ENCODE data around the gene CADM1.

CADM1 gene

DNA sequence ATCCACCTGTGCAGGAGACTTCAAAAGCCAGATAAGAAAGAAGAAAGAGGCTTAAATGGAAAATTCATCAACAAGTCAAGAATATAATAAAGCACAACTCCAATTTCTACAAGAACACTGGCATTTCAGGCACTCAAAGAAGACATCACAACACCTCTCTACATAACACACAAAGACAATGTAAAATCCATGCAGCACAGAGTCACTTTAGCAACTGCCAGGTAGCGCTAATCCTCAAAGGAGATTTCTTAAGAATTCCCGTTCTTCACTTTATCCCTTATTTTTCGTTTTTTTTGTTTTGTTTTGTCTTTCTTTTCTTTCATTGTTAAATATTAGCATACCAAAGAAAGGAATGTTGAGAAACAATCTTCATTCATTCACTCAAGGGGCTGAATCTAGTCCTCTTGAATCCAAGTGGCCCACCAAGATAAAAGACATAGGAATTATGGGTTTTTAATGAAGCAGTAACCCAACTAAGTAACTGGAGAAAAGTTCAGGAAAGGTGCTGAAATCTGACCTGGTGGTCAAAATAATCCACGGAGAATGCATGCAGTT is 95.0 kb downstream of the CADM1 start:
- TF ChIP-seq CTCF (conservative IDR thresholded peaks at IDR 0.05; ENCODE audit: low read depth): no peak
- POLR2A ChIA-PET (ENCODE audit: low non-redundant PET): no interaction called here
- no peak overlapping the region for H3K27ac ChIP-seq
- CTCF ChIA-PET: interaction anchor here (0.7 kb wide), 1 partner anchor 403 kb away, joined by 5 read pairs; no protein-coding TSS in a partner anchor
- no peak for DNase-seq (ENCODE audit: low spot score)

GRCh38 chr11:115408036-115408921 is 95.9 kb downstream of the CADM1 start:
- CTCF ChIA-PET: no interaction called here
- no peak for DNase-seq (ENCODE audit: low spot score)
- H3K27ac ChIP-seq: no peak overlapping the region
- TF ChIP-seq CTCF (conservative IDR thresholded peaks at IDR 0.05; ENCODE audit: low read depth): no peak
- POLR2A ChIA-PET (ENCODE audit: low non-redundant PET): no interaction called here

GRCh38 chr11:115407496-115407895 is 96.7 kb downstream of the CADM1 start:
- ChIA-PET CTCF (no interaction called here), POLR2A (ENCODE audit: low non-redundant PET) (no interaction called here)
- no peak for TF ChIP-seq CTCF (conservative IDR thresholded peaks at IDR 0.05; ENCODE audit: low read depth)
- H3K27ac ChIP-seq: no peak overlapping the region
- DNase-seq (ENCODE audit: low spot score): no peak

- POLR2A ChIA-PET (ENCODE audit: low non-redundant PET): no interaction called here
- CTCF ChIA-PET: no interaction called here
- no peak overlapping the region for H3K27ac ChIP-seq
- no peak for TF ChIP-seq CTCF (conservative IDR thresholded peaks at IDR 0.05; ENCODE audit: low read depth)
- no peak for DNase-seq (ENCODE audit: low spot score)
These were observed 97.8 kb downstream of the CADM1 start for GRCh38 chr11:115406404-115406803.

DNA sequence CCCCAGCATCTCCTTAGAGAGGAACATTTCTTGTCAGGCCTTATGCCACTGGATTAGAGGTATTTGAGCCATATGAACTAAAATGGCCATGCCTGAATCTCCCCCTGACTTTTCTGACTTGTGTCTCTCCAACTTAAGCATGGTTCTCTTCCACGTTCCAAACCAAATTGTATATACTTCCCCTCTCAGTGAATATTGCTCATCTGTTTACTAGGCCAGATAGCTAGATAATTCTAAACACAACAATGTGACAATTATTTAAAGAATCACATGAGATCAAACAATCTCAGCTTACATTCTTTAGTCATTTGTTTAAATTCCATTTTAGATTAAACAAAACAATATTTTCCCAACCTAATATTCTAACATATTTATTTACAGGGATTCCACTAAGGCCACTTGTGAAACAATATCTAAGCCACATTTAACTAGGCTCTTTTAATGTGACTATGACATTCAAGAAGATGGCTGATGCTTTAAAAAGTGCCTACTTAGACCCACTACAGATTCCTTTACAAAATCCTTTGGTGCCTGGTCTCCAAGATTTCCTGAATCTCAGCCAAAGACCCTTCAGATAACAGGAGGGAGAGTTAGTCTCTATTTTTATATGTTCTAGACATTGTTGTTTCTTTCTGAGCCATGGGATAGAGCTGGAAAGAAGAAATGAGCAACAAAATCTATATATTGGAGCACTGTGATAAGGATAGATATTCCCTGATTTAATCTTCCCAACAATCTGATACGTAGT is 105.7 kb downstream of the CADM1 start:
- TF ChIP-seq CTCF (conservative IDR thresholded peaks at IDR 0.05; ENCODE audit: low read depth): no peak
- POLR2A ChIA-PET (ENCODE audit: low non-redundant PET): no interaction called here
- DNase-seq (ENCODE audit: low spot score): no peak
- no peak overlapping the region for H3K27ac ChIP-seq
- CTCF ChIA-PET: no interaction called here

DNA sequence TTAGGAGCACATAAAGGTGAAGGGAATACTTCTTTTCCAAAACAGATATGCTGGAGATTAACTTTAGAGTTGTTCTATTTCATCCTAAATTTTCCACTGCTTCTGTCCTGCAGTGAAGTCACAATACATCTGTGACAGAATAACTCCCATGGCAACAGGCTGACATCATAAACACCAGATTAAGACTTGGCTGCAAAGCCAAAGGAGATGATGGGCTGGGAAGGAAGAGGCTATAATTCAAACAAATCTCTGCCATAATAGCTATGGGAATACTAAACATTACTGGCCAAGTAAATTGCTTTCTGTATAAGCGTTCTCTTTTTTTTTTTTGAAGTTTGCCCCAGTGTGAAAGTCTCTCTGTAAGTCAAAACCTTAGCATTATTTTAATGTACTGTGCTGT is 107.7 kb downstream of the CADM1 start:
- ChIA-PET POLR2A (ENCODE audit: low non-redundant PET) (no interaction called here), CTCF (no interaction called here)
- no peak overlapping the region for H3K27ac ChIP-seq
- TF ChIP-seq CTCF (conservative IDR thresholded peaks at IDR 0.05; ENCODE audit: low read depth): no peak
- no peak for DNase-seq (ENCODE audit: low spot score)

All from RWPE1 (cell line).